BLaER1 treated with 17β-estradiol and CSF1 and Interleukin-3, amounts not matched to agents 10 nM and 100 nM (cell line): ENCODE data around the gene UPK3BL1.
"Not testable (repeated sequence)": the region's sequence is repeated elsewhere in the genome, so short reads cannot be mapped to it uniquely, and the experiment has no call there.

Experiments used
- H3K27ac ChIP-seq, 11 experiments: shearing (Covaris generic); formaldehyde crosslinking; 2 replicates each; pipeline ENCODE4 v1.8.1; 2022
- H3K27me3 ChIP-seq, 11 experiments: shearing (Covaris generic); formaldehyde crosslinking; 2 replicates each; pipeline ENCODE4 v1.8.1; 2022
- H3K36me3 ChIP-seq, 11 experiments: shearing (Covaris generic); formaldehyde crosslinking; 2 replicates each; pipeline ENCODE4 v1.8.1; 2022
- H3K4me1 ChIP-seq, 10 experiments: shearing (Covaris generic); formaldehyde crosslinking; 2 replicates each; pipeline ENCODE4 v1.8.1; 2022
- H3K4me2 ChIP-seq, 11 experiments: shearing (Covaris generic); formaldehyde crosslinking; 2 replicates each; pipeline ENCODE4 v1.8.1; 2022
- H3K4me3 ChIP-seq, 10 experiments: shearing (Covaris generic); formaldehyde crosslinking; 2 replicates each; pipeline ENCODE4 v1.8.1; 2022
- H3K9ac ChIP-seq, 11 experiments: shearing (Covaris generic); formaldehyde crosslinking; 2 replicates each; pipeline ENCODE4 v1.8.1; 2022
- H3K9me3 ChIP-seq, 11 experiments: shearing (Covaris generic); formaldehyde crosslinking; replicated peaks in 1 of 11; 2 replicates each; pipeline ENCODE4 v1.8.1; 2022
- H4K20me1 ChIP-seq, 11 experiments: shearing (Covaris generic); formaldehyde crosslinking; 2 replicates each; pipeline ENCODE4 v1.8.1; 2022

UPK3BL1 gene

GRCh38 chr7:102589857-102590256 lies 52.7 kb downstream of the UPK3BL1 start:
- H3K4me2 ChIP-seq, H3K27me3 ChIP-seq, H4K20me1 ChIP-seq, H3K9me3 ChIP-seq, H3K9ac ChIP-seq, H3K27ac ChIP-seq, H3K36me3 ChIP-seq, H3K4me1 ChIP-seq, H3K4me3 ChIP-seq: not testable (repeated sequence)
